Neural cell (in vitro differentiated cells): ENCODE data around the gene SAMD3. TPM values are rescaled to one million over a fixed set of nuclear protein-coding genes. Genes with fewer than 3 reads are reported as not detected.

Experiments
- H2AFZ ChIP-seq: fragments of 200-600, 300-800 bp; sonication (generic), shearing (Covaris generic); 2 replicates; pipeline ENCODE4 v1.6.0; 2014; ENCODE audit warnings: low read depth, mild to moderate bottlenecking, antibody characterized with exemption, low read length, moderate library complexity
- H3F3A ChIP-seq: fragments of 200-600 bp; shearing (Covaris generic); 2 replicates; pipeline ENCODE4 v1.6.1; 2016; ENCODE audit warnings: mild to moderate bottlenecking, moderate library complexity, mixed read lengths, antibody characterized with exemption, low read length; ENCODE audit not compliant: insufficient read depth, poor library complexity, severe bottlenecking
- H3K27ac ChIP-seq: fragments of 200-600, 300-800 bp; sonication (generic), shearing (Covaris generic); 2 replicates; pipeline ENCODE4 v1.5.1; 2014; ENCODE audit warnings: mild to moderate bottlenecking, low read length, moderate library complexity
- H3K27me3 ChIP-seq: fragments of 300-800, 200-600 bp; sonication (generic), shearing (Covaris generic); 2 replicates; pipeline ENCODE4 v1.6.0; 2014; ENCODE audit warnings: mild to moderate bottlenecking, low read depth, low read length, moderate library complexity; ENCODE audit not compliant: insufficient read depth
- H3K36me3 ChIP-seq: fragments of 300-800, 200-600 bp; sonication (generic), shearing (Covaris generic); 2 replicates; pipeline ENCODE4 v1.5.1; 2014; ENCODE audit warnings: mild to moderate bottlenecking, antibody characterized with exemption, low read length, moderate library complexity; ENCODE audit not compliant: insufficient read depth
- H3K4me2 ChIP-seq: fragments of 300-800, 200-600 bp; sonication (generic), shearing (Covaris generic); 2 replicates; pipeline ENCODE4 v1.6.0; 2014; ENCODE audit warnings: mild to moderate bottlenecking, low read length
- H3K4me3 ChIP-seq: fragments of 300-800, 200-600 bp; sonication (generic), shearing (Covaris generic); 2 replicates; pipeline ENCODE4 v1.5.1; 2014; ENCODE audit warnings: mild to moderate bottlenecking, low read length, moderate library complexity
- H3K79me2 ChIP-seq: fragments of 200-600 bp; shearing (Covaris generic); replicated peaks from 2 replicates; pipeline ENCODE4 v1.6.0; 2014; ENCODE audit warnings: mild to moderate bottlenecking, low read length, moderate library complexity; ENCODE audit not compliant: insufficient read depth
- H3K9ac ChIP-seq: fragments of 300-800, 200-600 bp; sonication (generic), shearing (Covaris generic); 2 replicates; pipeline ENCODE4 v1.6.1; 2016; ENCODE audit warnings: mild to moderate bottlenecking, low read length, mixed read lengths
- H3K9me2 ChIP-seq: fragments of 200-600 bp; shearing (Covaris generic); 2 replicates; pipeline ENCODE4 v1.6.1; 2016; ENCODE audit warnings: mild to moderate bottlenecking, low read length, mixed read lengths; ENCODE audit not compliant: insufficient read depth
- H3K9me3 ChIP-seq: fragments of 200-600, 300-800 bp; sonication (generic), shearing (Covaris generic); 2 replicates; pipeline ENCODE4 v1.6.1; 2016; ENCODE audit warnings: mild to moderate bottlenecking, mixed run types, low read length, moderate library complexity, mixed read lengths
- H4K20me1 ChIP-seq: fragments of 200-600 bp; shearing (Covaris generic); 2 replicates; pipeline ENCODE4 v1.6.1; 2016; ENCODE audit warnings: mild to moderate bottlenecking, mixed run types; ENCODE audit not compliant: insufficient read depth
- EP300 ChIP-seq: fragments of 450-650 bp; conservative IDR thresholded peaks from 2 replicates; pipeline ENCODE4 v1.6.1; 2014; ENCODE audit warnings: antibody characterized with exemption, mild to moderate bottlenecking, moderate library complexity; ENCODE audit not compliant: poor library complexity, severe bottlenecking
- EZH2 ChIP-seq: fragments of 200-600, 300-800 bp; shearing (Covaris generic), sonication (generic); IDR thresholded peaks from 2 replicates; pipeline ENCODE4 v1.6.1; 2014; ENCODE audit warnings: antibody characterized with exemption, low read length, borderline replicate concordance, mild to moderate bottlenecking; ENCODE audit not compliant: insufficient read depth, poor library complexity, severe bottlenecking
- MXI1 ChIP-seq: fragments of 450-650 bp; conservative IDR thresholded peaks from 2 replicates; pipeline ENCODE4 v1.6.1; 2014; ENCODE audit warnings: antibody characterized with exemption, mild to moderate bottlenecking; ENCODE audit not compliant: poor library complexity, severe bottlenecking
- POLR2AphosphoS5 ChIP-seq: IDR thresholded peaks from 2 replicates; pipeline ENCODE4 v1.6.1; 2012
- RAD21 ChIP-seq: fragments of 450-650 bp; conservative IDR thresholded peaks from 2 replicates; pipeline ENCODE4 v1.6.1; 2014; ENCODE audit warnings: antibody characterized with exemption, mild to moderate bottlenecking, moderate library complexity
- SMC3 ChIP-seq: fragments of 450-650 bp; conservative IDR thresholded peaks from 2 replicates; pipeline ENCODE4 v1.6.1; 2014; ENCODE audit warnings: antibody characterized with exemption, mild to moderate bottlenecking, moderate library complexity; ENCODE audit not compliant: poor library complexity
- TAF1 ChIP-seq: IDR thresholded peaks from 2 replicates; pipeline ENCODE4 v1.6.1; 2012; ENCODE audit warnings: low read depth
- polyA plus RNA-seq: library from polyadenylated mRNA; depleted of rRNA; stranded (reverse); fragments of >200 nt; gene quantifications from 2 replicates; pipeline ENCODE4 v1.2.3, GENCODE V29; 2014
- TF ChIP-seq, protein P1 (sequence below): IDR thresholded peaks from 2 replicates; pipeline ENCODE4 v1.6.1; 2012; ENCODE audit warnings: borderline replicate concordance
- TF ChIP-seq, protein P2 (sequence below): fragments of 450-650 bp; IDR thresholded peaks from 2 replicates; pipeline ENCODE4 v1.5.1; 2014; ENCODE audit warnings: antibody characterized with exemption, mild to moderate bottlenecking, moderate library complexity; ENCODE audit not compliant: poor library complexity, severe bottlenecking

Gene SAMD3
- polyA plus RNA-seq, 1 donor from 2014 or later: 17.1 TPM

DNA sequence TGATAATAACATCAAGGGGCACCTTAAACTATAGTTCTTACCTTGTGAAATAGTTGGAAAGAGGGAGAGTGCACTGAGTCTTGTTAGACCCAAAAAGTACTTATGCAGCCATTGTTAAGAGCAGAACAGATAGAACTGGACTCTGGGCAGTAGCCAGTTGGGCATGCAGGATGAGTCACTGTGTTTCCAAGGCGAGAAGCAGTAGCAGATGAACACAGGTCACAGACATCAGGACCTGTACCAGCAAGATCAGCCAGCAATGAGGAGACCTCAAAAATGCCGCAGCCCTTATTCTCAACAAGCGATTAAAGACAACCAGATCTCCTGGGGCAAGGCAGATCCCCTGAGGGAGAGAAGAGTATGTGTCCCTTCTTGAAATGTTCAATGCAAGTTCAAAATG lies 79.0 kb downstream of the SAMD3 start:
- TF ChIP-seq RAD21: no peak
- TF ChIP-seq POLR2AphosphoS5: no peak
- TF ChIP-seq EP300: no peak
- TF ChIP-seq EZH2: no peak
- TF ChIP-seq, protein P1, sequence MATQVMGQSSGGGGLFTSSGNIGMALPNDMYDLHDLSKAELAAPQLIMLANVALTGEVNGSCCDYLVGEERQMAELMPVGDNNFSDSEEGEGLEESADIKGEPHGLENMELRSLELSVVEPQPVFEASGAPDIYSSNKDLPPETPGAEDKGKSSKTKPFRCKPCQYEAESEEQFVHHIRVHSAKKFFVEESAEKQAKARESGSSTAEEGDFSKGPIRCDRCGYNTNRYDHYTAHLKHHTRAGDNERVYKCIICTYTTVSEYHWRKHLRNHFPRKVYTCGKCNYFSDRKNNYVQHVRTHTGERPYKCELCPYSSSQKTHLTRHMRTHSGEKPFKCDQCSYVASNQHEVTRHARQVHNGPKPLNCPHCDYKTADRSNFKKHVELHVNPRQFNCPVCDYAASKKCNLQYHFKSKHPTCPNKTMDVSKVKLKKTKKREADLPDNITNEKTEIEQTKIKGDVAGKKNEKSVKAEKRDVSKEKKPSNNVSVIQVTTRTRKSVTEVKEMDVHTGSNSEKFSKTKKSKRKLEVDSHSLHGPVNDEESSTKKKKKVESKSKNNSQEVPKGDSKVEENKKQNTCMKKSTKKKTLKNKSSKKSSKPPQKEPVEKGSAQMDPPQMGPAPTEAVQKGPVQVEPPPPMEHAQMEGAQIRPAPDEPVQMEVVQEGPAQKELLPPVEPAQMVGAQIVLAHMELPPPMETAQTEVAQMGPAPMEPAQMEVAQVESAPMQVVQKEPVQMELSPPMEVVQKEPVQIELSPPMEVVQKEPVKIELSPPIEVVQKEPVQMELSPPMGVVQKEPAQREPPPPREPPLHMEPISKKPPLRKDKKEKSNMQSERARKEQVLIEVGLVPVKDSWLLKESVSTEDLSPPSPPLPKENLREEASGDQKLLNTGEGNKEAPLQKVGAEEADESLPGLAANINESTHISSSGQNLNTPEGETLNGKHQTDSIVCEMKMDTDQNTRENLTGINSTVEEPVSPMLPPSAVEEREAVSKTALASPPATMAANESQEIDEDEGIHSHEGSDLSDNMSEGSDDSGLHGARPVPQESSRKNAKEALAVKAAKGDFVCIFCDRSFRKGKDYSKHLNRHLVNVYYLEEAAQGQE: no peak
- no peak for TF ChIP-seq SMC3
- TF ChIP-seq MXI1: no peak
- TF ChIP-seq TAF1: no peak
- TF ChIP-seq, protein P2, sequence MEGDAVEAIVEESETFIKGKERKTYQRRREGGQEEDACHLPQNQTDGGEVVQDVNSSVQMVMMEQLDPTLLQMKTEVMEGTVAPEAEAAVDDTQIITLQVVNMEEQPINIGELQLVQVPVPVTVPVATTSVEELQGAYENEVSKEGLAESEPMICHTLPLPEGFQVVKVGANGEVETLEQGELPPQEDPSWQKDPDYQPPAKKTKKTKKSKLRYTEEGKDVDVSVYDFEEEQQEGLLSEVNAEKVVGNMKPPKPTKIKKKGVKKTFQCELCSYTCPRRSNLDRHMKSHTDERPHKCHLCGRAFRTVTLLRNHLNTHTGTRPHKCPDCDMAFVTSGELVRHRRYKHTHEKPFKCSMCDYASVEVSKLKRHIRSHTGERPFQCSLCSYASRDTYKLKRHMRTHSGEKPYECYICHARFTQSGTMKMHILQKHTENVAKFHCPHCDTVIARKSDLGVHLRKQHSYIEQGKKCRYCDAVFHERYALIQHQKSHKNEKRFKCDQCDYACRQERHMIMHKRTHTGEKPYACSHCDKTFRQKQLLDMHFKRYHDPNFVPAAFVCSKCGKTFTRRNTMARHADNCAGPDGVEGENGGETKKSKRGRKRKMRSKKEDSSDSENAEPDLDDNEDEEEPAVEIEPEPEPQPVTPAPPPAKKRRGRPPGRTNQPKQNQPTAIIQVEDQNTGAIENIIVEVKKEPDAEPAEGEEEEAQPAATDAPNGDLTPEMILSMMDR: no peak
- Histone ChIP-seq H4K20me1 (no peaks in the 10 kb centered on the region), H3K36me3 (no peaks in the 10 kb centered on the region), H3K4me3 (no peak overlapping the region), H3K27me3 (no peaks in the 10 kb centered on the region), H3K9me3 (no peaks in the 10 kb centered on the region), H3F3A (no peaks in the 10 kb centered on the region), H3K79me2 (no peaks in the 10 kb centered on the region), H3K27ac (no peak overlapping the region), H3K9ac (no peak overlapping the region), H3K4me2 (no peak overlapping the region), H3K9me2 (no peaks in the 10 kb centered on the region), H2AFZ (no peak overlapping the region)

DNA sequence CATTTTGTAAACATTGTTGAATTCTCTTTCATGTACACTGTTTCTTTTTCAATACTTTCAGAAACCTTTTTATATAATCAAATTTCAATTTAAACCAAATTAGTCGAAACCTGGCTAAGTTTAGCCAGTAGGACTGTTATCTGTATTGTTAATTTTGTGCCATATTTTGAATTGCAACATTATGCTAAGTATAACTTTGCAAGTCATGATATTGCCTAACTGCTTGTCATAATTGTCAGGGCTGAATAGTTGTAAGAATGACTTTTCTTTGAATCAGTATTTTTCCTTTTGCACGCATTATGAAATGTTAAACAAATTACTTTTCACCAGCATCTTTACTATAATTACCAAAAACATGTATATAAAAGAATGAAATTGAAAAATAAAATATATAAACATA lies 82.7 kb downstream of the SAMD3 start:
- no peaks in the 10 kb centered on the region for H3K9me3 ChIP-seq
- H3K9ac ChIP-seq: no peak overlapping the region
- no peak overlapping the region for H3K4me3 ChIP-seq
- no peaks in the 10 kb centered on the region for H4K20me1 ChIP-seq
- no peaks in the 10 kb centered on the region for H3K9me2 ChIP-seq
- H2AFZ ChIP-seq: no peak overlapping the region
- TF ChIP-seq SMC3 (no peak), POLR2AphosphoS5 (no peak), RAD21 (no peak), MXI1 (no peak), EZH2 (no peak), EP300 (no peak), TAF1 (no peak)
- TF ChIP-seq, protein P2: no peak
- TF ChIP-seq, protein P1: no peak
- no peaks in the 10 kb centered on the region for H3K27me3 ChIP-seq
- no peak overlapping the region for H3K4me2 ChIP-seq
- no peaks in the 10 kb centered on the region for H3K36me3 ChIP-seq
- H3K27ac ChIP-seq: no peak overlapping the region
- no peaks in the 10 kb centered on the region for H3F3A ChIP-seq
- no peaks in the 10 kb centered on the region for H3K79me2 ChIP-seq
